ENCODE data around the gene FLRT2. TPM values are rescaled to one million over a fixed set of nuclear protein-coding genes. Genes with fewer than 3 reads are reported as not detected.

The FLRT2 gene
- total RNA-seq, 2 donors from 2014 or later: 8.9 to 20.5 TPM

- ATAC-seq (peak in 1 of 2 donors; percentile 31), DNase-seq (no peak)
- intact Hi-C loops (cut with DNase I): loop anchor here in 1 of 2 donors (2.0 kb wide), 1 partner anchor 114 kb away; no protein-coding TSS in a partner anchor
These were observed 880 bp upstream of the FLRT2 start for GRCh38 chr14:85528897-85529631.

DNA sequence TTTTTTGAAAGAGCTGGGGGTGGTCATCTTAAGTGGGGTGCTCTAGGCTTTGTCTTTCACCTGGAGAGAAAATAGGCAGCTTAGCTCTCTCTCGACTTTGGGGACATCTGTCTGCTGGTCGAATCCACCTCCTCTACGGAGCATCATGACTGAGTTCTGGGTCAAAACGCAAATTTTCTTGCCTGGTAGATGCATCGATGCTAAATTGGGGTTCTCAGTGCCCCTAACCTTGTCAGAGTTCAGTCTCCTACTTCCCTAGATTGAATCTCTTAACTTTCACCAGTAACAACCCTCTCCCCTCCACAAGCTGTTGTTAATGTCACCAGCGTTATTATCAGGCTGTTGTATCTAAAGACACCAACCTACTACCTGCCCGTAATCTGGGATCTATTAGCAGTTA is 682 bp downstream of the FLRT2 start:
- intact Hi-C loops (cut with DNase I): no loop called here
- DNase-seq (no peak), ATAC-seq (no peak)

DNA sequence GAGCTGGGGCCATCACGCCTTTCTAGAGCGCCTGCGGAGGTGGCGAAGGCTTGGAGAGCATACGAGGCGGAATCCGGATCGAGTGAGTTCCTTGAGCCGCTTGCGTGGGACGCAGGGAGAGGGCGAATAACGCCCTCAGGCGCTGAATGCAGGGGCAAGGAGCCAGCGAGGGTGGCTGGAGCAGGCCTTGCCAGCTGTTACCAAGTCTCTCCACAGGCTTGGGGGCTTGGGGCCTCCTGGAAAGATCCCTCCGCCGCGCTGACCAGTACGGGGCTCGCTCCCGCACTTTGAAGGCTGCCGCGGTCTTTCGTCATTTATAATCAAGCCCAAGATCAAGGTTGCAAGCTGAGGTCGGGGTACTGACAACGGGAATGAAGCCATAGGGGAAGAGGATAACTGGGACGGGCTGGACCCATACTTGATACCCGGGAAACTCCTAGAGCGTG is 1.2 kb downstream of the FLRT2 start:
- peak; percentile 4 to 25 for ATAC-seq
- intact Hi-C loops (cut with DNase I): no loop called here
- peak; percentile 69 for DNase-seq

DNA sequence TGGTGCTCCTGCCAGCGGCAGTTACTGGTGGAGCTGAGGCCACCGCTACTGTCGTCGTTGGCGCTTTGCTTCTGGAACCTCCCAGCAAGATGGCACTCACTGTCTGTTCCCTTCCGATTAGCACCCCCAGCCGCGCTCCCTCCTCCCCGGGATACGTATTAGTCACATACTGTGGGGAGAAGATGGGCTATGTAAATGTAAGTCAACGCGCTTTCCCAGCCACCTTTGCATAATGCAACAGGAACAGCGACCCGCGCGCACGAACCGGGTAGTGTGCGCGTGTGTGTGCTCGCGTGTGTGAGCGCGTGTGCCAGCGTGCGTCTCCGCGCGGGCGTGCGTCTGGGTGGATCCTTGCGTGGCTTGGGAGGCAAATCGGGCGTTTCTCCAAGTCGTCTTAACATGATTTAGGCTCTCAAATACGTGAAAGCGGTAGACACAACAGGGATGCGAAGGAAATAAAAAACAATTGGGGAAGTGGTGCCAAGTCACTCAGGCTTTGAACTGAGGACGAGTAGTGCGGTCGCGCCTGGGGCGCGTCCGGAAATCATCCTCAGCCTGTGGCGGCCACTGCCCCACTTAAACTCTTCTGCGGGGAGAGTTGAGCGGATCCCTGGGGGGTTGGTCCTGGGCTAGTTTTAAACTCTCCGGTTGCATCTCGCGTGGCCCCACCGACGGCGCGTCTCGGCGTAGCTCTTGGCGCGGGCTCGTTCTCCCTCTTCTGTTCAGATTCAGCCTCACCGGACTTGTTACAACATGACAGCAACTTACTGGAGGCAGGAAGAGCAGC is 1.8 kb downstream of the FLRT2 start:
- intact Hi-C loops (cut with DNase I): no loop called here
- DNase-seq (peak; percentile 71), ATAC-seq (peak; percentile 24 to 49)

DNA sequence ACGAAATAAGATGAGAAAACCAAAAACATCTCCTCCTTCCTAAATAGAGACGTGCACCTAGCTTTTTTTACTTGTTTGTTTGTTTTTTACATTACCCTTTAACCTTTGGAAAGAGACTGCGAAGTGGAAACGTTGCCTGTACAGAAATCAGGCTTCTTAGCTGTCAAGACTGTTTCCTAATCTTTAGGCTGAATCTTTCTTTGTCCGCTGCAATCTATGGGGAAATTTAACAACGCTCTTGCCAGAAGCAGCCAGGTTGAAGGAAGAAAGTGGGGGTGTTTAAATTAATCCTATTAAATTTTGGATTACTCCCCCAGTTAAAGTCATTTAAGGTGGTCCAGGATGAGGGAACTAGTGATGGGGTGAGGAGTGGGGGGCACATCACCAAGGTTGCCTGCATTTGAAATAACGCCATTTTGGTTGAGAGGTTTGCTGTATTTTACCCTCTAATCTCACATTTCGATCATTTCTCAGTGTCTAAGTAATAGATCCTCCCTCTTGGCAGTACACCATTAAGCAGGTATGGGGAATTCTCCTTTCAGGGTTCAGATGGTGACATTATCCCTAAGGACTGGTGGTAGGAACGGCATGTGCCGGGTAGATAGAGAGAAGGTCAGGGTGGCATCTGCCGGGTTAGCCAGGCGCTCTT is 2.6 kb downstream of the FLRT2 start:
- DNase-seq (no peak), ATAC-seq (no peak)
- intact Hi-C loops (cut with DNase I): no loop called here

GRCh38 chr14:85533023-85533860 is 3.3 kb downstream of the FLRT2 start:
- intact Hi-C loops (cut with DNase I): no loop called here
- peak; percentile 45 to 78 for ATAC-seq
- peak; percentile 70 for DNase-seq

- DNase-seq (peak; percentile 33), ATAC-seq (no peak)
- intact Hi-C loops (cut with DNase I): no loop called here
These were observed 3.9 kb downstream of the FLRT2 start for GRCh38 chr14:85533861-85534291.

DNA sequence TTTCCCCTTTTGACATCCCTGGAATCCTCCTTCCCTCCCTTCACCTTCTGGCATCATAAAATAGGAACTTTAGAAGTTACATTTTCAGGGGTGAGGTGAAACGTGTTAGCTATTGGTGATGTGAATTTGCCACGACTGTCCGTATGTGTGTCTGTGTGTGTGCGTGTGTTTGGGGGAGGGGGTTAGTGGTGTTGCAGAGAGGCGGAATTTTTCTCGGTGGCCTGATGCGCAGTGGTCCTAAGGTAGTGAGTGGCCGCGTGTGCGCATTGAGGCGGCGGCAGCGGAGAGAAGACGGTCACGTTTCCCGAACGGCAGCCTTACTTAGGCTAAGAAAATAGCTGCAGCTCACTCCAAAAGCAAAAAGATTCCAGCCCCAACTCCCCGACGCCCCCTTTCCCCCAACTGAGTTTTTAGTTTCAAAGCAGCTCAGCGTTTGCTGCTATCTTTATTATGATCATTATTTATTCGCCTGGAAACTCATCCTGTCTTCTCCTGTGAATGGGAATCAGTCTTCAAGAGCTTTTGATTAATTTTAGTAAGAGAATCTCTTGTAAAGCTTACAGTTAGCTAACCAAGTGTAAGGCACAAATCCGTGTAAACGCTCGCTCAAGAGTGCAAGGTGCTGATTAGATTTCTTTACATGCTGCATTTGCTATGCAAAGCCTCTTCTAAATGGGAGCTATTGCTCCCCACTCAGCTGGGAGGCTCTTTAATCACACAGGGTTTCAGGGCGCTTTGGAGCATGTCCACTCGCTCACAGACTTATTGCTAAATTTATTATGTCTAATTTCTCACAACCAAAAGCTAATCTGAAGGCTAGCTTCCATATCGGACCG is 4.7 kb downstream of the FLRT2 start:
- DNase-seq (no peak), ATAC-seq (no peak)
- intact Hi-C loops (cut with DNase I): loop anchor here in 1 of 2 donors (5.0 kb wide), 1 partner anchor 1042 kb away; no protein-coding TSS in a partner anchor

- no peak for ATAC-seq
- intact Hi-C loops (cut with DNase I): loop anchor here in 1 of 2 donors (5.0 kb wide), 1 partner anchor 1043 kb away; no protein-coding TSS in a partner anchor
- DNase-seq: no peak
These were observed 5.4 kb downstream of the FLRT2 start for GRCh38 chr14:85535321-85535720.

GRCh38 chr14:85535991-85536832 is 6.3 kb downstream of the FLRT2 start:
- intact Hi-C loops (cut with DNase I): loop anchor here in 1 of 2 donors (5.0 kb wide), 1 partner anchor 1044 kb away; no protein-coding TSS in a partner anchor
- DNase-seq (no peak), ATAC-seq (peak in 1 of 2 donors; percentile 24)

- ATAC-seq (no peak), DNase-seq (no peak)
- intact Hi-C loops (cut with DNase I): loop anchor here in 1 of 2 donors (5.0 kb wide), 1 partner anchor 1045 kb away; no protein-coding TSS in a partner anchor
These were observed 6.9 kb downstream of the FLRT2 start for GRCh38 chr14:85536833-85537190.

DNA sequence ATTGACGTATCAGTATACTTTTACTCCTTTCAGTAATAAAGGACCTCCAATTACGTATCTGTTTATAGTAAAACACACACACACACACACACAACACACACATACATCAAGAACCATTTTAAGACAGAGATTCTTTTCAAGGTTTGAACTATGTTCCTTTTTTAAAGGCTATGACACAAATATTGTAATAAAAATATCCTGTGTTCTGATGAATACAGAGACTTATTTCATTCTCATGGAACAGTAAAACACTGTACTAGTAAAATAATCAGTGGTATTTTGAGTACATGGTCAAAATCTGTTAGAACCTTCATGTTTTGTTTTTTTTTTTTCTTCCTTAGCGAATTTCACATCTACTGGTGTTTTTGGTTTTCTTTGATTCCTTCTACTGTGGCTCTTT is 7.6 kb downstream of the FLRT2 start:
- ATAC-seq: no peak
- no peak for DNase-seq
- intact Hi-C loops (cut with DNase I): loop anchor here in 1 of 2 donors (5.0 kb wide), 1 partner anchor 1045 kb away; no protein-coding TSS in a partner anchor

GRCh38 chr14:85538636-85539035 is 8.7 kb downstream of the FLRT2 start:
- no peak for DNase-seq
- no peak for ATAC-seq
- intact Hi-C loops (cut with DNase I): loop anchor here in 1 of 2 donors (5.0 kb wide), 1 partner anchor 1046 kb away; no protein-coding TSS in a partner anchor

GRCh38 chr14:85539510-85539909 is 9.6 kb downstream of the FLRT2 start:
- intact Hi-C loops (cut with DNase I): loop anchor here in 1 of 2 donors (5.0 kb wide), 1 partner anchor 1047 kb away; no protein-coding TSS in a partner anchor
- no peak for DNase-seq
- ATAC-seq: no peak

- ATAC-seq (peak in 1 of 2 donors; percentile 25), DNase-seq (no peak)
- intact Hi-C loops (cut with DNase I): no loop called here
These were observed 12.7 kb downstream of the FLRT2 start for GRCh38 chr14:85542623-85543022.

DNA sequence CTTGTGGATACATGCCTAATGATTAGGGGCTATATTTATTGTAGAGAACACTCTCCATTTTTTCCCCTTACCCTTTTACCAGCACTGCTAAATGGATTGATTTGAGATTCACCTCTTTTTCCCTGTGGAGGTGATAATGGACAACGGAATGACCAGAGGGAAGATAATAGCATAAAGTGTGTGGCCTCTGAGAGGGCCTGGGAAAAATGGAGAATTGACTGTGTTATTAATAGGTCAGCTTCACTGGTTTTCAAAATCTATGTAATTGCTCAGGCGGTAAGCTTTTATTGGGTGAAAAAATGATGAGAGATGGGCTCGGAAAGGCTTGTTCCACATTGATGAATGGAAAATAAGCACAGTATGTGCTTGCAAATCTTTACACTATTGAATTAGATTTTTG is 15.8 kb downstream of the FLRT2 start:
- no peak for DNase-seq
- intact Hi-C loops (cut with DNase I): no loop called here
- no peak for ATAC-seq

GRCh38 chr14:85546390-85546789 is 16.4 kb downstream of the FLRT2 start:
- DNase-seq (no peak), ATAC-seq (no peak)
- intact Hi-C loops (cut with DNase I): no loop called here
